ENCODE results near the gene EVI5.
A peak's percentile ranks its signal among the peaks of the same experiment; 100 is the strongest.

The EVI5 gene

DNA sequence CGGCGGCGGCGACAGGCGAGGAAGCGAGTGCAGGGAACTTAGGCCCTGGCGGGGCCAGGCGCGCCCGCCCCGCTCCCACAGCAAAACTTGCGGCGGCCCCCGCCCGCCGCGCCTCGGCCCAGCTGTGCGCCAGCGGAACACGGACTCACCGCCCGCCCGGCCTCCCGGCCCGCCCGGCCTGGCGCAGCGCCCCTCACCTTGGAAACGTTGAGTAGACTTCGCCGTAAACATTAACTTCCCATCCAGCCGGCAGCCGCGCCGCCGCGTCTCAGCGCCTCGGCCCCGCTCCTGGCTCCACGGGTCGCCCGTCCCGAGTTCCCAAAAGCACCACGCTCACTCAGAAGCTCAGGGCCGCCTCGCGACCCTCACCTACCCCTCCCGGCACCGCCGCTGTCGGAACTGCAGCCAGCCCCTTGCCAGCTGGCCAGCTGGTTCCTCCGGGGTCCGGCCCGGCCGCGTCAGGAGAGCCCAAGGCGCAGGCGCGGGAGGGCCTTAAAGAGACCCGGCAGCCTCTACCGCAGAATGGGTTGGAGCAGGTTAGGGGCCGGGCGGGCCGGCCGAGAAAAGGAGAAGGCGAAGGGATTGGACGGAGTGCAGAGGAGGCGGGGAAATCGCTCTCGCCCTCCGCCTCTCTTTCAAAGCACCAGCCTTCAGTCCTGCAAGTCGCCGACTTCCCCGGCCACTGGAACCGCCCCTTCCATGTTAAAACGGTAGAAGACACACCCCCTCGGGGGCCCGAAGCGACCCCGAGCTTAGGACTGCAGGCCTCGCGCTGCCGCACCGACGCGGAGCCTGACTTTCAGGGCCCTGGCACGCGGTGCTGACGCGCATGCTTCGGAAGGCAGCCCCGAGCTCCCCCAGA, at the start of gene EVI5:
Gene EVI5 (minus strand): TSS at position 470 of the 862 bp plus-strand sequence. CDS start 48,562 bp downstream, outside the sequence.
- Mint-ChIP-seq H3K36me3 (ENCODE audit: low read depth) (no peaks in the 10 kb centered on the region), H3K9me3 (no peaks in the 10 kb centered on the region), H3K27ac (no peak within 1 kb of the TSS), H3K4me1 (ENCODE audit: low read depth) (peaks cover 15% of the 10 kb centered on the region), H3K4me3 (peak within 1 kb of the TSS; percentile 68), H3K27me3 (ENCODE audit: low read depth) (peaks cover 70% of the 10 kb centered on the region)
- peak; percentile 64 for DNase-seq (ENCODE audit: low spot score)

DNA sequence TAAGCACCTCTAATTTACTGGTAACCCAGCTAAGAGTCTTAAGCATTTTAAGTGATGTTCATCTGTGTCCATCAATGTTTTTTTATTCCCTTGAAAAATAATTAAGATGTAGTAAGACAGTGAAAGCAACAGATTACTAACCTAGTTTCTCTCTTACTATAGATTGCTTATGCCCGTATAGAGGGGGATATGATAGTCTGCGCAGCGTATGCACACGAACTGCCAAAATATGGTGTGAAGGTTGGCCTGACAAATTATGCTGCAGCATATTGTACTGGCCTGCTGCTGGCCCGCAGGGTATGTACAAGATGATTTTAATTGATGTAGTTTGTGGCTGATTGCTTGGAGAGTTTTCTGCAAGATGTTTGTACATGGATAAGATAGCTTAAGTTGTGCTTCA, 49.7 kb upstream of the EVI5 start:
- H3K9me3 Mint-ChIP-seq, result no peaks in the 10 kb centered on the region

DNA sequence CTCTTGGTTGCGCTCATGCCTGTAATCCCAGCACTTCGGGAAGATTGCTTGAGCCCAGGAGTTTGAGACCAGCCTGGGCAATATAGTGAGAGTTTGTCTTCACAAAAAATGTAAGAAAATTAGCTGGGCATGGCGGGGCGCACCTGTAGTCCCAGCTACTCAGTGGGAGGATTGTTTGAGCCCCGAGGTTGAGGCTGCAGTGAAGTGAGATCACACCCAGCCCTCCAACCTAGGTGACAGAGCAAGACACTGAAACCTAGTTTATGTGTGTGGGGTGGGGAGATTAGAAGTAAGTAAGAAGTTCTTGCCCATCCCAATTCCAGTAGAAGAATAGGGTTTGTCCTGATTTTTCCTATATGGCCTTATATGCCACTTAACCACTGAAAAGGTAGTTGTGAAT, 48.9 kb upstream of the EVI5 start:
- Mint-ChIP-seq H3K36me3 (ENCODE audit: low read depth) (peaks cover 70% of the 10 kb centered on the region), H3K27ac (peak overlapping the region; percentile 99)
- no peak for DNase-seq (ENCODE audit: low spot score)

More for the DNA sequence above, 49.7 kb upstream of the EVI5 start:
- Mint-ChIP-seq H3K4me1 (ENCODE audit: low read depth) (peaks cover 59% of the 10 kb centered on the region), H3K27ac (peak overlapping the region; percentile 22), H3K4me3 (peak overlapping the region; percentile 99), H3K36me3 (ENCODE audit: low read depth) (peaks cover 78% of the 10 kb centered on the region), H3K27me3 (ENCODE audit: low read depth) (no peaks in the 10 kb centered on the region)
- no peak for DNase-seq (ENCODE audit: low spot score)

DNA sequence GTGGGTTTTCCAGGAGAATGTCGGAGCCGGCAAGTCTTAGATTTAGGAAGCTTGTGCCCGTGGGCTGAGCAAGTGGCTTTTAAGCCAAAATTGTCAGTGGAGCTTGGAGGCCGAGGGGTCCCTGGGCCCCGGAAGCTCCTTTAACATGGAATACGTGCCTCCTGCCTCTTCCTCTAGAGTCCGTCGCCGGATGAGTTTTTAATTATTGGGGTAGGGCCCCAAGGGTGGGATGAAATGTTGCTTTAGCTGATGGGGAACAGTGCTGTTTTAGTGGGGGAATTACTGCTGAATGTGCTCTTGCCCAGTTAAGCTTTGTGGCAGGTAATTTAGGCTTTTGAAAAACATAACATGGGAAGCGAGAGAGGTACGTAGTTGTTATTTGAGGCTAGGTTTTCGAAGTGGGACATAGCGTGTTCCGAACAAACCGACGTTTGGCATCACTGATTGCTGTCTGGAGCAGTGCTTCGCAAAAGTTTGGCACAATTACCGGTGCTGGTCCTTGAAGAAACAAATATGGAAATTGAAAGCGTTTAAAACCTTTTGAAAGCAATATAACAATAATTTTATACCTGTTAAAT, 47.7 kb upstream of the EVI5 start:
- H3K9me3 Mint-ChIP-seq, result no peaks in the 10 kb centered on the region
- H3K27me3 Mint-ChIP-seq (ENCODE audit: low read depth), result no peaks in the 10 kb centered on the region
- H3K4me1 Mint-ChIP-seq (ENCODE audit: low read depth), result peaks cover 45% of the 10 kb centered on the region
- H3K4me3 Mint-ChIP-seq, result peak overlapping the region; percentile 99
- H3K27ac Mint-ChIP-seq, result peak overlapping the region; percentile 99
- DNase-seq (ENCODE audit: low spot score), result no peak
- H3K36me3 Mint-ChIP-seq (ENCODE audit: low read depth), result peaks cover 58% of the 10 kb centered on the region

More for the DNA sequence above, 48.9 kb upstream of the EVI5 start:
- Mint-ChIP-seq H3K9me3 (no peaks in the 10 kb centered on the region), H3K4me1 (ENCODE audit: low read depth) (peaks cover 53% of the 10 kb centered on the region), H3K27me3 (ENCODE audit: low read depth) (no peaks in the 10 kb centered on the region), H3K4me3 (peak overlapping the region; percentile 99)

DNA sequence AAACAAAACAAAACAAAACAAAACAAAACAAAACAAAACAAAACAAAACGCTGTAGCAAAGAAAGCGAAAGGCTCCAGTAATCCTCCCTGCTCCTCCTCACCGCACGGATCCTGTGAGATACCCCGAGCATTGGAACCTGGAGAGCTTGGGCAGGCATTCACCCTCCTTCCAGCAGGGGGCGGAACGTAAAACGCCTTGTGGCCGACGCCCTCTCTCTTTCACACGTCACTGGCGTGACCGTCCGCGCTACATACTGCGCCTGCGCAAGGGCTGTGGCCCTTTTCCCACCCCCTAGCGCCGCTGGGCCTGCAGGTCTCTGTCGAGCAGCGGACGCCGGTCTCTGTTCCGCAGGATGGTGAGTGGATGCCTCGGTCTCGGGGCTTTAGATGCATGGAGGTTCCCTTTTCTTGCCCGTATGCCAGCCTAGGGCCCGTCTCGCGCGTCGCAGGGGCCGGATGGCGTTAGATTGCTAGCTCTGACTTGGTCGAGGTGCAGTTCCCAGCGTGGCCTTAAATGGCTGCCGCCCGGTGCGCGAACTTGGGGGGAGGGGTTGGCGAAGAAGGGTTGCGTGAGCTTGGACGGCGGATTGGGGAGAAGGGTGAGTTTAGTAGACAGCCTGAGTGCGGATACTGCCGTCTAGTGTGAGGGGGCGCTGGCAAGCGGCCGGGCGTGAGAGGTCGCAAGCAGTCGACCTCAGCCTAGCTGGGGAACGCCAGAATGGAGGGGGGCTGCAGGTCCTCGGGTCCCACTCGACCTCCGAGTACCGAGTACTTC, 47.0 kb upstream of the EVI5 start, which contains the start of gene RPL5:
Gene RPL5 (plus strand): TSS at position 279 of the 775 bp plus-strand sequence. CDS start 75 bp downstream, at position 354.
- no peaks in the 10 kb centered on the region for H3K9me3 Mint-ChIP-seq
- peaks cover 51% of the 10 kb centered on the region for H3K36me3 Mint-ChIP-seq (ENCODE audit: low read depth)
- DNase-seq (ENCODE audit: low spot score), result peak; percentile 98
- peaks cover 38% of the 10 kb centered on the region for H3K4me1 Mint-ChIP-seq (ENCODE audit: low read depth)
- no peaks in the 10 kb centered on the region for H3K27me3 Mint-ChIP-seq (ENCODE audit: low read depth)
- H3K27ac Mint-ChIP-seq, result peak within 1 kb of the TSS; percentile 99
- peak within 1 kb of the TSS; percentile 99 for H3K4me3 Mint-ChIP-seq

DNA sequence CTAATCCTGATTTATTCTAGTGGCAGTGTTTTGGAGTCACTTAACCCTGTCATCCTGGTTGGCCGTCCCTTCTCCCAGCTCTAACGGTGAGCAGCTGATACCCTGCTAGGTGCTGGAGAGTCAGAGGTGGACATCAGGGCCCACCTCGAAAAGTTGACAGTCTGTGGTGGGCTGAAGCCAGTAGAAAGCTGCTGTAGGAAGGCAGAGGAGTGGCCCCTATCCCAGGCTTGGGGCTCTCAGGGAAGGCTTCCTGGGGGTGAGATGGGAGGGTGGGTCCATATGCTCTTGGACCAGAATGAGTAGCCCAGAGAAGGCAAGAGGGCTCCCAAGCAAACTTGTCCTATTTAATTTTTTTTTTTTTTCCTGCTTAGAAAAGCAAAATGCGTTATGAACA, 46.5 kb upstream of the EVI5 start:
- H3K36me3 Mint-ChIP-seq (ENCODE audit: low read depth), result peaks cover 46% of the 10 kb centered on the region
- H3K4me1 Mint-ChIP-seq (ENCODE audit: low read depth), result peaks cover 33% of the 10 kb centered on the region
- no peaks in the 10 kb centered on the region for H3K9me3 Mint-ChIP-seq
- H3K27ac Mint-ChIP-seq, result peak overlapping the region; percentile 99
- H3K27me3 Mint-ChIP-seq (ENCODE audit: low read depth), result no peaks in the 10 kb centered on the region
- H3K4me3 Mint-ChIP-seq, result peak overlapping the region; percentile 99
- no peak for DNase-seq (ENCODE audit: low spot score)

DNA sequence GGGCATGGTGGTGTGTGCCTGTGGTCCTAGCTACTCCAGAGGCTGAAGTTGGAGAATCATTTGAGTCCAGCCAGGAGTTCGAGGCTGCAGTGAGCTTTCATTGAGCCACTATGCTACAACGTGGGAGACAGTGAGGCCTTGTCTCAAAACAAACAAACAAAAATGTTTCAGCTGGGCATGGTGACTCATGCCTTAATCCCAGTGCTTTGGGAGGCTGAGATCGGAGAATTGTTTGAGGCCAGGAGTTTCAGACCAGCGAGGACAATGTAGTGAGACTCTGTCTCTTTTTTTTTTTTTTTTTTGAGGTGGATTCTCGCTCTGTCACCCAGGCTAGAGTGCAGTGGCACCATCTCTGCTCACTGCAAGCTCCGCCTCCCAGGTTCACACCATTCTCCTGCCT, 41.9 kb upstream of the EVI5 start:
- H3K36me3 Mint-ChIP-seq (ENCODE audit: low read depth), result peaks cover under 1% of the 10 kb centered on the region
- H3K4me1 Mint-ChIP-seq (ENCODE audit: low read depth), result peaks cover 3% of the 10 kb centered on the region
- no peaks in the 10 kb centered on the region for H3K9me3 Mint-ChIP-seq
- H3K4me3 Mint-ChIP-seq, result no peak overlapping the region
- H3K27me3 Mint-ChIP-seq (ENCODE audit: low read depth), result no peaks in the 10 kb centered on the region
- H3K27ac Mint-ChIP-seq, result no peak overlapping the region
- no peak for DNase-seq (ENCODE audit: low spot score)

DNA sequence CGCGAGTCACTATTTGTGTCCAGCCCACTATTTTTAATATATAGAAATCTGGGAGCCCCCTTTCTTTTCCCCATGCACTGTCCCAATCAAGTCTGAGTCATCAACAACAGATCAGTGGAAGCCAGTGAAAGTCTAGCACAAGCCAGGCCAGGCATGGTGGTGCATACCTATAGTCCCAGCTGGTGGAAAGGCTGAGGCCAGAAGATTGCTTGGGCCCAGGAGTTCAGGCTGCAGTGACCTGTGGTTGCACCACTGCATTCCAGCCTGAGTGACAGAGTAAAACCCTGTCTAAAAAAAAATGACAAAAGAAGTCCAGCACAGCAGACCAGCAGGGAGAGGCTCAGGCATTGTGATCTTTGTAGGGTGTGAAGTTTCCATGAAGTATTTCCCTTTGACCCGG, 38.0 kb upstream of the EVI5 start:
- Mint-ChIP-seq H3K27me3 (ENCODE audit: low read depth) (peaks cover 12% of the 10 kb centered on the region), H3K36me3 (ENCODE audit: low read depth) (no peaks in the 10 kb centered on the region), H3K27ac (no peak overlapping the region), H3K4me3 (no peak overlapping the region), H3K9me3 (no peaks in the 10 kb centered on the region), H3K4me1 (ENCODE audit: low read depth) (peaks cover 4% of the 10 kb centered on the region)
- no peak for DNase-seq (ENCODE audit: low spot score)

DNA sequence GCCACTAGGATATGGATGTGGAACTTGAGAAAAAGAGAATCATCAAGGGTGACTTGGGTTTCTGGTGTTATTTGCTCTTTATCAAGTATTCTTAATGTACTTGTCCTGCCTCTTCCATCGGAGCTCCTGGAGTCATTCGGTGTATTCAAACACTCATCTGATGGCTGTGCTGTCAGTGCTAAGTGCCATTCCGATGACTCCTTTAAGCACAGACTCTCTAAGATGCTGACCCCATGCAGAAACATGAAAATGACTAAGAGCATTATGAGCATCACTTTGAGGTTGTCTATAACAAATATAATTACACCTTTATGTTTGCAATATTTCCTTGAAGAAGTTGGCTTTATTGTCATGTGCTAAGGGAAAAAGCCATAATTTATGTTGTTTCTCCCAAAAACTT, 35.6 kb upstream of the EVI5 start:
- Mint-ChIP-seq H3K36me3 (ENCODE audit: low read depth) (no peaks in the 10 kb centered on the region), H3K4me1 (ENCODE audit: low read depth) (peaks cover 4% of the 10 kb centered on the region), H3K9me3 (no peaks in the 10 kb centered on the region), H3K27me3 (ENCODE audit: low read depth) (peaks cover 23% of the 10 kb centered on the region), H3K27ac (no peak overlapping the region), H3K4me3 (no peak overlapping the region)
- no peak for DNase-seq (ENCODE audit: low spot score)

DNA sequence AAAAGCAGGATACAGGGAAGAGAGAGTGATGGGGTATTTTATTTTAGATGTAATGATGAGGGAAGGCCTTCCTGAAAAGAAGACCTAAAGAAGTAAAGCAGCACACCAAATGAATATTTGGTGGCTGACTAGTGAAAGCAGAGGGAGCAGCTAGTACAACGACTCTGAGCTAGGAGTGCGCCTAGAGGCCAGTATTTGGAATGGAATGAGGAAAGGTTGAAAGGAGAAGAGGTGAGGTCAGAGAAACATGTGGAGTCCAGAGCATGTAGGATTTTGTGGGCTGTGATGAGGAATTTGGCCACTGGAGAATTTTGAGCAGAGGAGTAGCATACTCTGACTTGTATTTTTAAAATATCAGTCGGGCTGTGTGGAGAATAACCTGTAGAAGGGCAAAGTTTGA, 35.1 kb upstream of the EVI5 start:
- Mint-ChIP-seq H3K9me3 (no peaks in the 10 kb centered on the region), H3K27me3 (ENCODE audit: low read depth) (peaks cover 23% of the 10 kb centered on the region), H3K27ac (no peak overlapping the region), H3K4me1 (ENCODE audit: low read depth) (peaks cover 4% of the 10 kb centered on the region), H3K36me3 (ENCODE audit: low read depth) (no peaks in the 10 kb centered on the region), H3K4me3 (no peak overlapping the region)
- no peak for DNase-seq (ENCODE audit: low spot score)

DNA sequence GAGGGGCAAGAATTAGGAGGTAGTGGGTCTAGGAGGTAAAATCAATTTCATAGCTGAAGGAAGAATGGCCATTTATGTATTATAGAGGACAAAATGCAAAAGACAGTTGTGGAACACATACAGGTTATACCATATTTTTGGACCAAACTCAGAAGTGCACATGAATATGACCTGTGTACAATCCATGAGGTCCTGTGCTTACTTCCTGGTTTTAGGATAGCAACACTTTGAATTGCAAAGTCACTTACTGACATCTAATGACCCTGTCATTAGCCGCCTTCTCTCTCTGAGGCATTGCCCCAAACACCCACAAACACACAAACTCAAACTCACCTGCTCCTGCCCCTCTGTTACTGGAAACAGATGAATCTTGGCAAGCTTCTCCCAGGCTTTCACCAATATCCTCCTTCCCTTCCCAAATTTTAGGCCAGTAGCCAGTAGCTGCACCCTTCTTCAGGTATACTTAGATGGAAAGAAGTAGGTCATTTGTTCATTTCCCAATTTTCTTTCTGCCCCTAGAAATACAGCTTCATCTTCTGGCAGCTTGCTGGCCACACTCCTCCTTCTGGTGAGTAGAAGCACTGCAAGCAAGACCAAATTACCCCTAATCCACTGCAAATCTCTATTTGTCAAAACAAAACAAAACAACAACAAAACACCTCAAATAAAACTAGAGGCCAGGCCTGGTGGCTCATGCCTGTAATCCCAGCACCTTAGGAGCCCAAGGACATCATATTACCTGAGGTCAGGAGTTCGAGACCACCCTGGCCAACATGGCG, 33.3 kb upstream of the EVI5 start:
- Mint-ChIP-seq H3K27ac (no peak overlapping the region), H3K4me3 (no peak overlapping the region), H3K9me3 (no peaks in the 10 kb centered on the region), H3K36me3 (ENCODE audit: low read depth) (no peaks in the 10 kb centered on the region), H3K27me3 (ENCODE audit: low read depth) (peaks cover 36% of the 10 kb centered on the region), H3K4me1 (ENCODE audit: low read depth) (peaks cover 4% of the 10 kb centered on the region)
- DNase-seq (ENCODE audit: low spot score), result no peak

DNA sequence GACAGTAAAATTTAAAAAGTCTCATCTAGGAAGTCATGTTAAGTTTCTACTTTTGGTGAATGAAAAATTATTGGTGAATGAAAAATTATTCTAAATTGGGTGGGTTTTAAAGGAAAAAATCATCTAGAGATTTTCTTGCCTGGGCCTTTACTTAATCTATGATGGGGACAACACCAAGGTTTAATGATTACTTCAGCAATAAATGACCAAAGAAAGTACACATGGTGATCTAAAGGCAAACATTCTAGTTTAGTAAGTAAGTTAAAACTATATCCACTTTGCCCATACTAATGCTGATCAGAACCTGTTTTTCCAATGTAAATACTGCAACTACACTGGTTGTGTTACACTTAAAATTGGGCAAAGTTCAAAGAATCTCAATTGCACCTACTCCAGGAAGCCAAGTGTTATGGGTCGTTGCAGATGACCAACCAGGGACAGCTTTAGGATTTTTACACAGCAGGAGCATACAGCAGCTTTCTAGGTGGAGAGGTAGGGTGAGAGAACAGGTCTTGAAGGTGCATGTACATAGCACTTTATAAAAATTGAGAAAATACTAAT, 32.3 kb upstream of the EVI5 start:
- Mint-ChIP-seq H3K27me3 (ENCODE audit: low read depth) (peaks cover 44% of the 10 kb centered on the region), H3K36me3 (ENCODE audit: low read depth) (no peaks in the 10 kb centered on the region), H3K9me3 (no peaks in the 10 kb centered on the region), H3K4me1 (ENCODE audit: low read depth) (peaks cover 4% of the 10 kb centered on the region), H3K27ac (no peak overlapping the region), H3K4me3 (no peak overlapping the region)
- no peak for DNase-seq (ENCODE audit: low spot score)

DNA sequence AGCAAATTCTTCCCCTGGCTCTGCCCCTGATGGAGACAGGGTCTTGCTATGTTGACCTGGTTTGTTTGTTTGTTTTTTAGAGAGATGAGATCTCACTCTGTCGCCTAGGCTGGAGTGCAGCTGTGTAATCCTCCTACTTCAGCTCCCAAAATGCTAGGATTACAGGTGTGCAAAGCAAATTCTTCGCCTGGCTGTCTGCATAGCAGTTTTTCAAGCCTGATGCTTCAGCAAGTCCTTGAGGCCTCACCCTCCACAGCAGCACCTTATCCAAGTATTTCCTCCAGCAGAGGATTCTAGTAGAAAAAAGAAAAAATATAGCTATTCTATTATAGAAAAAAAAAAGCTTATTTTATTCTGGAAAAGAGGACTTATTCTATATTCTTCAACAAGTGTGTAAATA, 31.8 kb upstream of the EVI5 start:
- H3K4me3 Mint-ChIP-seq, result no peak overlapping the region
- H3K9me3 Mint-ChIP-seq, result no peaks in the 10 kb centered on the region
- H3K27ac Mint-ChIP-seq, result no peak overlapping the region
- H3K27me3 Mint-ChIP-seq (ENCODE audit: low read depth), result peaks cover 47% of the 10 kb centered on the region
- peaks cover 4% of the 10 kb centered on the region for H3K4me1 Mint-ChIP-seq (ENCODE audit: low read depth)
- DNase-seq (ENCODE audit: low spot score), result no peak
- H3K36me3 Mint-ChIP-seq (ENCODE audit: low read depth), result no peaks in the 10 kb centered on the region

All from T-helper 2 cell treated with Interferon-gamma antibody and Interleukin-4, amounts not matched to agents 5 μg/mL and 100 μg/mL, for 36 hours (primary cell).